Measurements from ENCODE around the gene MOV10L1. TPM values are rescaled to one million over a fixed set of nuclear protein-coding genes. Genes with fewer than 3 reads are reported as not detected.
"Not testable (repeated sequence)": the region's sequence is repeated elsewhere in the genome, so short reads cannot be mapped to it uniquely, and the experiment has no call there.

MOV10L1 gene
- total RNA-seq, 1 donor from 2014 or later, result 0.56 TPM

DNA sequence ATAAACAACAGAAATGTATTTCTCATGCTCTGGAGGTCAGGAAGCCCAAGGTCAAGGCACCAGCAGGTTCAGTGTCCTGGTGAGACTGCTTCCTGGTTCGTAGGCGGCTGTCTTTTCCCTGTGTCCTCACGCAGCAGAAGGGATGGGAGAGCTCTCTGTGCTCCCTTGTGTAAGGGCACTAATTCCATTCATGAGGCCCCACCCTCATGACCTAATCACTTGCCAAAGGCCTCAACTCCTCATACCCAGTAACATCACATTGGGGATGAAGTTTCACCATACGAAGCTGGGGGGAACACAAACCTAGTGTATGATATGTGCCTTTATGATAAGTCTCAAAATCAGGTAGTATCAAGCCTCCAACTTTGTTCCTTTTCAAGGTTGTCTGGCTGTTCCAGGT, 42.1 kb downstream of the MOV10L1 start:
- DNase-seq (no peak), ATAC-seq (no peak)
- H3K27me3 ChIP-seq (ENCODE audit: low read depth), result no peaks in the 10 kb centered on the region
- H3K36me3 ChIP-seq, result no peaks in the 10 kb centered on the region
- H3K27ac ChIP-seq, result no peak overlapping the region
- intact Hi-C loops (cut with DNase I), result no loop called here
- H3K4me1 ChIP-seq, result no peaks in the 10 kb centered on the region
- H3K4me3 ChIP-seq, result no peak overlapping the region
- H3K9me3 ChIP-seq, result no peaks in the 10 kb centered on the region
- TF ChIP-seq, protein P1, sequence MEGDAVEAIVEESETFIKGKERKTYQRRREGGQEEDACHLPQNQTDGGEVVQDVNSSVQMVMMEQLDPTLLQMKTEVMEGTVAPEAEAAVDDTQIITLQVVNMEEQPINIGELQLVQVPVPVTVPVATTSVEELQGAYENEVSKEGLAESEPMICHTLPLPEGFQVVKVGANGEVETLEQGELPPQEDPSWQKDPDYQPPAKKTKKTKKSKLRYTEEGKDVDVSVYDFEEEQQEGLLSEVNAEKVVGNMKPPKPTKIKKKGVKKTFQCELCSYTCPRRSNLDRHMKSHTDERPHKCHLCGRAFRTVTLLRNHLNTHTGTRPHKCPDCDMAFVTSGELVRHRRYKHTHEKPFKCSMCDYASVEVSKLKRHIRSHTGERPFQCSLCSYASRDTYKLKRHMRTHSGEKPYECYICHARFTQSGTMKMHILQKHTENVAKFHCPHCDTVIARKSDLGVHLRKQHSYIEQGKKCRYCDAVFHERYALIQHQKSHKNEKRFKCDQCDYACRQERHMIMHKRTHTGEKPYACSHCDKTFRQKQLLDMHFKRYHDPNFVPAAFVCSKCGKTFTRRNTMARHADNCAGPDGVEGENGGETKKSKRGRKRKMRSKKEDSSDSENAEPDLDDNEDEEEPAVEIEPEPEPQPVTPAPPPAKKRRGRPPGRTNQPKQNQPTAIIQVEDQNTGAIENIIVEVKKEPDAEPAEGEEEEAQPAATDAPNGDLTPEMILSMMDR (IDR thresholded peaks at IDR 0.05), result no peak

DNA sequence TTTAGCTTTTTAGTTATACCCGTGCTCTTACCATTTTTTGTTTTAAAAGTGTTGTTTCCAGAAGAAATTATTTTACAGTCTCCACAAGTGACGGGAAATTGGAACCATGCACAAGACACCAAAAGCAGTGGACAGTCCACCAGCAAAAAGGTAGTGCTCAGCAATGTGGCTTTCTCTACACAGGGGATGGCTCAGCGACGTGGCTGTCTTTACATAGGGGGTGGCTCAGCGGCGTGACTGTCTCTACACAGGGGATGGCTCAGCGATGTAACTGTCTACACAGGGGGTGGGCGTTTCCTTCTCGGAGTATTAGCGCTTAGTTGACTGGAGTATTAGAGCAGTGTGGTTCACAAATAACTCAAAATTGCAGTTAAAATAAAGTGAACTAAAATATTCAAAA, 44.7 kb downstream of the MOV10L1 start:
- Histone ChIP-seq H3K27ac (no peak overlapping the region), H3K4me3 (no peak overlapping the region), H3K4me1 (no peaks in the 10 kb centered on the region), H3K27me3 (ENCODE audit: low read depth) (no peaks in the 10 kb centered on the region), H3K9me3 (no peaks in the 10 kb centered on the region), H3K36me3 (no peaks in the 10 kb centered on the region)
- no peak for ATAC-seq
- DNase-seq, result no peak
- TF ChIP-seq, protein P1 (IDR thresholded peaks at IDR 0.05), result no peak
- intact Hi-C loops (cut with DNase I), result no loop called here

DNA sequence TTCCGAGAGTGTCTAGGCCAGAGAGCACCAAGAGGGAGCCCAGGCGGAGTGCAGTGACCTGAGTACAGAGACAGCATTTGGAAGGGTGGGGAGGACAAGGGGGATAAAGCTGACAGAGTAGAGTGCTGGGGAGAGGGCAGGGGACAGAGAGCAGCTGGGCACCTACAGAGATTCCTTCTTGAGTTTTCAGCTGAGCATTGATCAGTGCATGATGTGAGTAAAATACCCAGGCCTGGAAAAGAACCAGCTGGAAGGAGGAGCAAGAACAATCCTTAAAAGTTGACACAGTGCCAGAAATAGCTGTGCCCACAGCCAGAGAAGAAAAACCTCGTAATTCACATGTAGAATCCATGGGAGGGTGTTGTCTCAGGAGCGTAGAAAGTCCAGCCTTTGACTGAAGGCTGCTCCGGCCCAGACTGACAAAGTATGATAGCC, 46.8 kb downstream of the MOV10L1 start:
- intact Hi-C loops (cut with DNase I), result no loop called here
- H3K4me1 ChIP-seq, result no peaks in the 10 kb centered on the region
- DNase-seq (no peak), ATAC-seq (no peak)
- no peaks in the 10 kb centered on the region for H3K36me3 ChIP-seq
- no peak overlapping the region for H3K4me3 ChIP-seq
- no peak overlapping the region for H3K27ac ChIP-seq
- H3K9me3 ChIP-seq, result no peaks in the 10 kb centered on the region
- TF ChIP-seq, protein P1 (IDR thresholded peaks at IDR 0.05), result no peak
- no peaks in the 10 kb centered on the region for H3K27me3 ChIP-seq (ENCODE audit: low read depth)

DNA sequence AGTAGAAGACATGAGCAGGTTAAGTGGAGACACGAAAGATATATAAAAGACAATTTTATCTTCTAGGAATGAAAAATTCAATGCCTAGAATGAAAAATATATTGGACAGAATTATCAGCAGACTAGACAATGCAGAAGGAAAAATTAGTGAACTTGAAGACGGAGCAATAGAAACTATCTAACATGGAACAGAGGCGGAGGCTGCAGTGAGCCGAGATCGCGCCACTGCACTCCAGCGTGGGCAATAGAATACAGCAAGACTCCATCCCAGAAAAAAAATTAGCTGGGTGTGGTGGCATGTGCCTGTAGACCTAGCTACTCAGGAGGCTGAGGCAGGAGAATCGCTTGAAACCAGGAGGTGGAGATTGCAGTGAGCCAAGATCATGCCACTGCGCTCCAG, 47.5 kb downstream of the MOV10L1 start:
- H3K27ac ChIP-seq; intact Hi-C loops (cut with DNase I); DNase-seq: not testable (repeated sequence)

DNA sequence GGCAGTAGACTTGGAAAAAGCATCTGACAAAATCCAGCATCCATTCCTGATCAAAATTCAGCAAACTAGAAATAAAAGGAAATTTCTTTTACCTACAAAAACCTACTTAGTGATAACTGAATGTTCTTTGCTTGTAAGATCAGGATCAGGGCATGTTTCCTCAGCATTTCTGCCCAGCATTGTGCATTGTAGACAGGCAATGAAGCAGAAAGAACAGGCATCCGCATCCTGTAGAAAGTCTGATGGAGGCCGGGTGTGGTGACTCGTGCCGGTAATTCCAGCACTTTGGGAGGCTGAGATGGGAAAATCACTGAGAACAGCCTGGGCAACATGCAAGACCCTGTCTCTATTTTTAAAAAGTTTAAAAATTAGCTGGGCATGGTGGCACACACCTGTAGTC, 48.2 kb downstream of the MOV10L1 start:
- DNase-seq (no peak), ATAC-seq (no peak)
- Histone ChIP-seq H3K4me1 (no peaks in the 10 kb centered on the region), H3K4me3 (no peak overlapping the region), H3K9me3 (no peaks in the 10 kb centered on the region), H3K27ac (no peak overlapping the region), H3K36me3 (no peaks in the 10 kb centered on the region), H3K27me3 (ENCODE audit: low read depth) (no peaks in the 10 kb centered on the region)
- intact Hi-C loops (cut with DNase I), result no loop called here
- TF ChIP-seq, protein P1 (IDR thresholded peaks at IDR 0.05), result no peak

More for the DNA sequence above, 47.5 kb downstream of the MOV10L1 start:
- not testable (repeated sequence) for ATAC-seq; H3K27me3 ChIP-seq (ENCODE audit: low read depth); H3K4me1 ChIP-seq; H3K4me3 ChIP-seq; H3K9me3 ChIP-seq; H3K36me3 ChIP-seq

DNA sequence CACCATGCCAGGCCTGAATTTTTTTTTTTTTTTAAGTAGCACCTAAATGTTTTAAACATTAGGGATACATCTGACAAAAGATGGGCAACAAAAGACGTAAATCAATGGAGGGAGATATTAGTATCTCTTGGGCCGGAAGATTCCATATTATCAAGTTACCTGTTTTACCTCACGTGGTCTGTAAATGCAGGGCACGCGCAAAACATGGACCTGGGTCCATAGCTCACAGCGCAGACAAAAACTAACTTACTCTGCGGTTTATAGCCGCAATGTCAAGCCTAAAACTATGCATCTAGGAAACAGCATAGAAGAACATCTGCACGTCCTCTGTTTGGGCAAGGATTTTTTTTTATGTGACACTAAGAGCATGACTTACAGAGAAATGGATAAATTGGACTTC, 49.2 kb downstream of the MOV10L1 start:
- DNase-seq (no peak), ATAC-seq (no peak)
- Histone ChIP-seq H3K9me3 (no peaks in the 10 kb centered on the region), H3K4me3 (no peak overlapping the region), H3K27me3 (ENCODE audit: low read depth) (no peaks in the 10 kb centered on the region), H3K4me1 (no peaks in the 10 kb centered on the region), H3K36me3 (no peaks in the 10 kb centered on the region), H3K27ac (no peak overlapping the region)
- intact Hi-C loops (cut with DNase I), result no loop called here
- TF ChIP-seq, protein P1 (IDR thresholded peaks at IDR 0.05), result no peak

Data from lower lobe of right lung (tissue), 2 donors.